ENCODE measurements around the gene CTNND2. TPM values are rescaled to one million over a fixed set of nuclear protein-coding genes. Genes with fewer than 3 reads are reported as not detected.

Gene CTNND2
- total RNA-seq, 4 donors from 2014 or later = 1.3 to 2.5 (median 2.1) TPM

DNA sequence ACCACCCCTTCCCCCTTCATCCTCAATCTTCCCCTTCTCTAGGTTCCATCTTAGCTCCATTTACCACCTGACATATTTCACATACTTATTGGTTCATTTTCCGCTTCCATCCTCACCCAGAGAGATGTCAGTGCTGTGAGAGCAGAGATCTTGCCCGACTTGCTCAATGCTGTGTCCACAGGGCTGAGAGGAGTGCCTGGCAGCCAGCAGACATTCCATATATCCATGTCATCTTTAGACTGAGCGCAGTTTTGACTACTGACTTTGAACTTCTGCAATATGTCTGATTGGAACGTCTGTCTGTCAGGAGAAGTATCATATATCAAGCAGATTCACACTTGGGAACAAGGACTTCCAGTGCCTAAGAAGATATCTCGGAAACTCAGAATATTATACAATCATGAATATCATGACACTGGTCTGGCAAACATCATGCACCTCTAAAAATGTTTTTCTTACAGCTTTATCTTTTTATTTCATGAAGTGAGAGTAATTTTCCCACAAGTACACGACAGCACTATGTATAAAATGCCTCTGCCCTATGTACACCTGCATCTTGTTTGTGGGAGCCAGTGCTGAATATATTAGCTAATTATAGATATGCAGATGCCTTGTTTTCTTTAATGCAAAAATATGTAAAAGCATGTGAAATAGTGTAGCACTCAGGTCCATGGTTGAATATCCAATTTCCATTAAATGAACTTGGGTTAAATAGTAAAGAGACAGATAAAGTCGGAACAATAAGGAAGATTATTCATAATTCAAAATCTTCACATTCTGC lies 689.2 kb downstream of the CTNND2 start:
- H3K4me1 ChIP-seq = no peaks in the 10 kb centered on the region
- DNase-seq (ENCODE audit: extremely low spot score) = no peak
- peaks cover 0 to 11% (median 3%) of the 10 kb centered on the region in 4 donors for H3K9me3 ChIP-seq
- no peak overlapping the region for H3K4me3 ChIP-seq
- no peak for TF ChIP-seq POLR2A (IDR thresholded peaks at IDR 0.05; ENCODE audit: low read depth)
- TF ChIP-seq, protein P1, sequence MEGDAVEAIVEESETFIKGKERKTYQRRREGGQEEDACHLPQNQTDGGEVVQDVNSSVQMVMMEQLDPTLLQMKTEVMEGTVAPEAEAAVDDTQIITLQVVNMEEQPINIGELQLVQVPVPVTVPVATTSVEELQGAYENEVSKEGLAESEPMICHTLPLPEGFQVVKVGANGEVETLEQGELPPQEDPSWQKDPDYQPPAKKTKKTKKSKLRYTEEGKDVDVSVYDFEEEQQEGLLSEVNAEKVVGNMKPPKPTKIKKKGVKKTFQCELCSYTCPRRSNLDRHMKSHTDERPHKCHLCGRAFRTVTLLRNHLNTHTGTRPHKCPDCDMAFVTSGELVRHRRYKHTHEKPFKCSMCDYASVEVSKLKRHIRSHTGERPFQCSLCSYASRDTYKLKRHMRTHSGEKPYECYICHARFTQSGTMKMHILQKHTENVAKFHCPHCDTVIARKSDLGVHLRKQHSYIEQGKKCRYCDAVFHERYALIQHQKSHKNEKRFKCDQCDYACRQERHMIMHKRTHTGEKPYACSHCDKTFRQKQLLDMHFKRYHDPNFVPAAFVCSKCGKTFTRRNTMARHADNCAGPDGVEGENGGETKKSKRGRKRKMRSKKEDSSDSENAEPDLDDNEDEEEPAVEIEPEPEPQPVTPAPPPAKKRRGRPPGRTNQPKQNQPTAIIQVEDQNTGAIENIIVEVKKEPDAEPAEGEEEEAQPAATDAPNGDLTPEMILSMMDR (IDR thresholded peaks at IDR 0.05) = no peak
- TF ChIP-seq EP300 (IDR thresholded peaks at IDR 0.05) = no peak
- no peak for TF ChIP-seq POLR2AphosphoS5 (IDR thresholded peaks at IDR 0.05)
- no peaks in the 10 kb centered on the region for H3K36me3 ChIP-seq
- intact Hi-C loops (cut with DNase I) = no loop called here
- WGBS = 76% methylated on average over 7 of the region's 7 CpGs
- no peak overlapping the region for H3K27ac ChIP-seq (replicated peaks in 1 of 4)
- H3K27me3 ChIP-seq = no peaks in the 10 kb centered on the region

DNA sequence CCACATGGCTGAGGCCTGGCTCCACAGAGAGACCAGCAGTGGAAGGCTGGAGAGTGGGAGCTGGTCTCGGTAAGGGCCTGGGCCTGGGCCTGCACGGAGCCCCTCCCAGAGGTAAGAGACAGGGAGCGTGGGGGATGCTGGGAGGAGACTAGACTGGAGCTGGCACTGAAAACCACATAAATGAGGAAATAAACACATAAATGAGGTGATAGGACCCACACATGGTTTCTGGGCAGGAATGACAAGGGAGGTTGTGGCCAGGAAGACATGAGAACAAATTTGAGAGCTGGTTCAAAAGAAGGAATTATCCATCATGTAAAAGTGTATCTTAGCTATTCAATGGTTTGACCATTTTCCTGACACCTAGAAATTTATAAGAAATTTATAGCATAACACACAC lies 691.5 kb downstream of the CTNND2 start:
- 82% methylated on average over 3 of the region's 3 CpGs for WGBS
- no peak overlapping the region for H3K27ac ChIP-seq (replicated peaks in 1 of 4)
- no peaks in the 10 kb centered on the region for H3K27me3 ChIP-seq
- H3K4me3 ChIP-seq = no peak overlapping the region
- intact Hi-C loops (cut with DNase I) = no loop called here
- no peak for DNase-seq (ENCODE audit: extremely low spot score)
- no peaks in the 10 kb centered on the region for H3K4me1 ChIP-seq
- peaks cover 0 to 11% (median 3%) of the 10 kb centered on the region in 4 donors for H3K9me3 ChIP-seq
- no peaks in the 10 kb centered on the region for H3K36me3 ChIP-seq
- no peak for TF ChIP-seq POLR2AphosphoS5 (IDR thresholded peaks at IDR 0.05)
- TF ChIP-seq, protein P1 (IDR thresholded peaks at IDR 0.05) = no peak
- TF ChIP-seq EP300 (IDR thresholded peaks at IDR 0.05) = no peak
- no peak for TF ChIP-seq POLR2A (IDR thresholded peaks at IDR 0.05; ENCODE audit: low read depth)

DNA sequence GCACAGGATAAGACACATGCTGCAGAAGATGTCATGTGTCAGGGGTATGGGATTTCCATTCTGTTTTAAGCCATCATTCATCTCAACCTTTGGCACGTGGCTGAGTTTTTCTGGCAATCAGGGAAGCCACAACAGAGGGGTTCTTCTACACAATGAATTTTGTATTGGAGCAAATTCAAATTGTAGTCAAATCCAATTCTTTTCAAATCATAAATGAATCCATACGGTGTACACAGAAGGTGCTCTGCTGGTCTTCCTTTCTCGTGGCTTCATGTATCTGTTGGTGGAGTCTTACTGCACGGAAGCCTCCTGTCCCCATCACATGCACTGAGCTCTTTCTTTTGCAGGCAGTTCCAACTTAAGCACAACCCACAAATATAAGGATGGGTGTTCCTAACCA lies 706.5 kb downstream of the CTNND2 start:
- Histone ChIP-seq H3K36me3 (no peaks in the 10 kb centered on the region), H3K27ac (replicated peaks in 1 of 4) (no peak overlapping the region), H3K4me3 (no peak overlapping the region), H3K9me3 (no peaks in the 10 kb centered on the region), H3K4me1 (no peaks in the 10 kb centered on the region), H3K27me3 (peaks cover 0 to 6% (median 0%) of the 10 kb centered on the region in 4 donors)
- TF ChIP-seq EP300 (IDR thresholded peaks at IDR 0.05) (no peak), POLR2A (IDR thresholded peaks at IDR 0.05; ENCODE audit: low read depth) (no peak)
- intact Hi-C loops (cut with DNase I) = no loop called here
- no peak for DNase-seq (ENCODE audit: extremely low spot score)
- WGBS = 59% methylated on average over 4 of the region's 4 CpGs

DNA sequence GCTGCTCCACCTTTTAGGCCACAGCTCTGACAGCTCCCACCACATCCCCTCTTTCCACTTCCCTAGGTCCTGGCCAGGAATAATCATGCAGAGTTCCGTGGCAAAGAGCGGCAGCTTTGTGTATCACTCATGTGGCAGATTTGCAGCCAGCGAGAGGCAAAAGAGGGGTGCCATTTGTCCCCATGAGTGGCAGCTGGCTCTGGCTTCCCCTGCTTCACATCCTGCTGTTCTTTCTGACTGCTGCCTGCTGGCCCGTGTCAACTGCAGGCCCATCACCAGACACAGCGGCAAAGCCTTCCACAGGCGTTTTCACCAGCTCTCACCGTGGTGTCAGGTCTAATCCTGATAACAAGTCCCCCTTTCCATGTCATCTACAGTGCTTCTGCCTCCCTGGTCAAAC lies 712.6 kb downstream of the CTNND2 start:
- TF ChIP-seq, protein P1 (IDR thresholded peaks at IDR 0.05) = no peak
- TF ChIP-seq POLR2A (IDR thresholded peaks at IDR 0.05; ENCODE audit: low read depth) = no peak
- no peak for TF ChIP-seq POLR2AphosphoS5 (IDR thresholded peaks at IDR 0.05)
- TF ChIP-seq EP300 (IDR thresholded peaks at IDR 0.05) = no peak
- Histone ChIP-seq H3K27me3 (peaks cover 0 to 4% (median 0%) of the 10 kb centered on the region in 4 donors), H3K36me3 (no peaks in the 10 kb centered on the region), H3K4me1 (no peaks in the 10 kb centered on the region), H3K9me3 (no peaks in the 10 kb centered on the region), H3K27ac (replicated peaks in 1 of 4) (no peak overlapping the region), H3K4me3 (no peak overlapping the region)
- WGBS = 64% methylated on average over 7 of the region's 7 CpGs
- DNase-seq (ENCODE audit: extremely low spot score) = no peak
- intact Hi-C loops (cut with DNase I) = no loop called here

DNA sequence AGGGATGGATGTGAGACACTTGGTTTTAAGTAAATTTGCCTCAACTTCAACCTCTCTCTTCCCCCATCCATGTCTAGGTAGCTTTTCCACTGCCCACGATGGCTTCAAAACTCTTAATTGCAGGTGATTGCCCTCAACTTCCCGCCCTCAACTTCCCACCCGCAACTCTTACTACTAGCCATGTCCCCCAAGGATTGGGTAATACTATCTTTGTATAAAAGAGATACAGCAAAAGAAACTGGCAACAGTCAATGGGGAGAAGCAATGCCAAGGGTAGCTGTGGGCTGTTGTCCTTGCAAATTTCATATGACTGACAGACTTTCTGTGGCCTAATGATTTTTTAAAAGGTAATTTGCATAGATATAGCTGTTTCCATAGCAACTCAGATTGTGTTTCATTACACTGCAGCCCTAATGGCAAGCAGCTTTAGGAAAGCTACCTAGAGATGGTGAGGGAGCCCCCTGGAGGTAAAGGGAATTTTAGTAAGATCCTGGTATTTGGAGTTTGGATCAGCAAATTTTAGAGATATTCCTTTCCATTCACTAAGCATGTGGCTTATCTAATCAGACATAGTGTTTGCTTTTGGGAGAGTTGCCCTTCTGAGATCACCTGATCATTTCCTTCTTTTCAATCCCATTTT lies 721.7 kb downstream of the CTNND2 start:
- intact Hi-C loops (cut with DNase I) = loop anchor here (5.0 kb wide), 1 partner anchor 485 kb away; no protein-coding TSS in a partner anchor
- H3K4me3 ChIP-seq = no peak overlapping the region
- WGBS = 74% methylated on average over 3 of the region's 3 CpGs
- no peak overlapping the region for H3K27ac ChIP-seq (replicated peaks in 1 of 4)
- no peaks in the 10 kb centered on the region for H3K36me3 ChIP-seq
- H3K4me1 ChIP-seq = no peaks in the 10 kb centered on the region
- H3K9me3 ChIP-seq = no peaks in the 10 kb centered on the region
- TF ChIP-seq EP300 (IDR thresholded peaks at IDR 0.05) (no peak), POLR2AphosphoS5 (IDR thresholded peaks at IDR 0.05) (no peak), POLR2A (IDR thresholded peaks at IDR 0.05; ENCODE audit: low read depth) (no peak)
- TF ChIP-seq, protein P1 (IDR thresholded peaks at IDR 0.05) = peak in 2 of 3 experiments; percentile 18 to 25
- H3K27me3 ChIP-seq = no peaks in the 10 kb centered on the region
- no peak for DNase-seq (ENCODE audit: extremely low spot score)

Data from esophagus muscularis mucosa (tissue), 4 donors.